Heart left ventricle (tissue), 16 donors: ENCODE data around the gene PPP1R7. TPM values are rescaled to one million over a fixed set of nuclear protein-coding genes. Genes with fewer than 3 reads are reported as not detected.

Source experiments
- ATAC-seq, 4 donors: fragments of 200-7000 bp; cut with Tn5 transposase; one replicate each; pipeline ENCODE4 v1.9.1; 2020 to 2022; ENCODE audit warnings: moderate library complexity in 4 of 4, mild to moderate bottlenecking in 3 of 4, moderate number of reproducible peaks in 1 of 4
- DNase-seq, 5 donors: peaks; one replicate each; pipeline ENCODE4 v3.0.0-alpha.2; 2020
- H3K27ac ChIP-seq, 12 donors: fragments of 200-600 bp; sonication (generic) in 4 of 12; one replicate each; pipeline versions ENCODE4 v1.5.0 to v1.8.0; 2016 to 2022; ENCODE audit warnings: mild to moderate bottlenecking in 2 of 12
- H3K27me3 ChIP-seq, 9 donors: fragments of 200-600 bp; sonication (generic) in 2 of 9; one replicate each; pipeline versions ENCODE4 v1.5.1 to v1.8.0; 2016 to 2022; ENCODE audit warnings: mild to moderate bottlenecking in 3 of 9
- H3K36me3 ChIP-seq, 9 donors: fragments of 200-600 bp; sonication (generic) in 2 of 9; one replicate each; pipeline versions ENCODE4 v1.5.0 to v1.8.0; 2018 to 2022; ENCODE audit warnings: mild to moderate bottlenecking in 2 of 9
- H3K4me1 ChIP-seq, 12 donors: fragments of 200-600 bp; sonication (generic) in 4 of 12; one replicate each; pipeline versions ENCODE4 v1.5.0 to v1.8.0; 2016 to 2022; ENCODE audit warnings: mild to moderate bottlenecking in 3 of 12
- H3K4me3 ChIP-seq, 12 donors: fragments of 200-600 bp; sonication (generic) in 4 of 12; one replicate each; pipeline versions ENCODE4 v1.5.0 to v1.8.0; 2017 to 2022; ENCODE audit warnings: mild to moderate bottlenecking in 9 of 12, moderate library complexity in 4 of 12
- H3K9me3 ChIP-seq, 12 donors: fragments of 200-600 bp; sonication (generic) in 4 of 12; one replicate each; pipeline versions ENCODE4 v1.5.0 to v1.8.0; 2016 to 2022; ENCODE audit warnings: mild to moderate bottlenecking in 1 of 12
- POLR2A ChIP-seq, 2 donors: fragments of 450-650 bp; IDR thresholded peaks; one replicate each; pipeline ENCODE4 v1.6.1; 2017; ENCODE audit warnings: antibody characterized with exemption in 2 of 2, mild to moderate bottlenecking in 2 of 2, moderate library complexity in 2 of 2
- WGBS, 4 donors: extraction: QIAGEN DNeasy Blood & Tissue Kit in 2 of 4; methylation state at CpG; one replicate each; pipeline versions ENCODE4 v1.1.5 to v1.1.7; 2013 to 2018; 5-methylcytosine and 5-hydroxymethylcytosine counted together
- intact Hi-C, 10 donors: fragments of 100-400 bp; cut with DNase I; formaldehyde crosslinking; loops; one replicate each; pipeline versions ENCODE4 v1.11.1 to v1.14.2; 2022
- polyA plus RNA-seq, 2 donors: library from polyadenylated mRNA; stranded (reverse); fragments of 200-250 nt; gene quantifications; one replicate each; pipeline ENCODE4 v1.2.3, GENCODE V29; 2013
- total RNA-seq, 9 donors: library from RNA; depleted of rRNA in 2 of 9; stranded (reverse); fragments of >200 nt in 2 of 9; fragmentation: NEBNext Ultra II Directional in 3 of 9; extraction: Animal tissue kit (Norgen Biotek cat#: 25700) in 3 of 9; gene quantifications; one replicate each; pipeline versions ENCODE4 v1.1.0 to v1.2.4, GENCODE V29; 2016 to 2023
- TF ChIP-seq, protein P1 (sequence below), 12 donors: fragments of 200-600 bp; sonication (generic) in 4 of 12; IDR thresholded peaks; one replicate each; pipeline versions ENCODE4 v1.5.0 to v1.8.0; 2018 to 2022; ENCODE audit warnings: antibody characterized with exemption in 12 of 12, mild to moderate bottlenecking in 5 of 12
- donor health status: ischemic (EF 13 %, LVEDD 7.1; RV severe dilation, severe dysfunction).
- donor health status: healthy with polysubstance abuse.
- donor health status: DM: no; HTN: yes; CAD: no.
- donor health status: DM: no; HTN: no; CAD: no.
- donor health status: ischemic (EF 25% LVEDD 6.9; RV normal size, moderate dysfunction).
- donor health status: ischemic (EF 25% LVEDD 5.7; RV mildly dilated, moderate dysfunction).
- donor health status: healthy.
- donor health status: DM: yes; HTN: yes; CAD: no.
- donor health status: ischemic (EF 35%, LVEDD 5.7; RV mildly dilated, moderate dysfunction).
- donor health status: nonischemic (EF 11% LVEDD 7.7; RV severe dilation, severe dysfunction).
- donor health status: DM: yes; HTN: yes; CAD: no.
- donor health status: PGD.
- donor health status: ischemic (EF 29% LVEDD 5.4; RV normal size, mild dysfunction).
- donor health status: nonischemic (EF 23%, LVEDD 6.1; RV moderate dilation, normal function).

Gene PPP1R7
- total and polyA plus RNA-seq, 11 donors: 66.7 to 110 (median 79.8) TPM

DNA sequence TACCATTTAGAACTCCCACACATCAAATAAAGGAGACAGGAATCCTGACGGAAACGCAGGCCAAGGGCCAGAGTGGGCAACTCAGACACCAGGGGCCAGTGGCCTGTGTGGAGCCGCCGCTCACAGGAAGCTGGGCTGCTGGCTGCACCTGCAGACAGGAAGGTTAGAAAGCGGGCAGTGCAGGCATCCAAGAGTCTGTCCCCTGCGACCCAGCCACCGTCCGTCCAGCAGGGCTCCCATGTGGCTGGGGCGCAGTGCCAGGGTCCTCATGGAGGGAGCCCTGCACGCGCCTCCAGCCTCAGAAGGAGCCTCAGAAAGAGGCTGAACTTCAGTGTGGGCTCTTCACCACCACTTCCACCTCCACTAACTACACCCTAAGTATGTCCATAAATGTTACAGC lies 35.7 kb downstream of the PPP1R7 start:
- WGBS, 4 donors: 51 to 62% (median 58%) methylated on average over 11 of the region's 11 CpGs
- TF ChIP-seq, protein P1, sequence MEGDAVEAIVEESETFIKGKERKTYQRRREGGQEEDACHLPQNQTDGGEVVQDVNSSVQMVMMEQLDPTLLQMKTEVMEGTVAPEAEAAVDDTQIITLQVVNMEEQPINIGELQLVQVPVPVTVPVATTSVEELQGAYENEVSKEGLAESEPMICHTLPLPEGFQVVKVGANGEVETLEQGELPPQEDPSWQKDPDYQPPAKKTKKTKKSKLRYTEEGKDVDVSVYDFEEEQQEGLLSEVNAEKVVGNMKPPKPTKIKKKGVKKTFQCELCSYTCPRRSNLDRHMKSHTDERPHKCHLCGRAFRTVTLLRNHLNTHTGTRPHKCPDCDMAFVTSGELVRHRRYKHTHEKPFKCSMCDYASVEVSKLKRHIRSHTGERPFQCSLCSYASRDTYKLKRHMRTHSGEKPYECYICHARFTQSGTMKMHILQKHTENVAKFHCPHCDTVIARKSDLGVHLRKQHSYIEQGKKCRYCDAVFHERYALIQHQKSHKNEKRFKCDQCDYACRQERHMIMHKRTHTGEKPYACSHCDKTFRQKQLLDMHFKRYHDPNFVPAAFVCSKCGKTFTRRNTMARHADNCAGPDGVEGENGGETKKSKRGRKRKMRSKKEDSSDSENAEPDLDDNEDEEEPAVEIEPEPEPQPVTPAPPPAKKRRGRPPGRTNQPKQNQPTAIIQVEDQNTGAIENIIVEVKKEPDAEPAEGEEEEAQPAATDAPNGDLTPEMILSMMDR (IDR thresholded peaks at IDR 0.05): no peak
- TF ChIP-seq POLR2A (IDR thresholded peaks at IDR 0.05): no peak
- Histone ChIP-seq H3K4me3 (no peak overlapping the region), H3K27me3 (no peaks in the 10 kb centered on the region), H3K27ac (no peak overlapping the region), H3K9me3 (no peaks in the 10 kb centered on the region), H3K36me3 (peaks cover 0 to 18% (median 11%) of the 10 kb centered on the region in 9 donors), H3K4me1 (no peaks in the 10 kb centered on the region)
- DNase-seq (no peak), ATAC-seq (no peak)
- intact Hi-C loops: no loop called here

DNA sequence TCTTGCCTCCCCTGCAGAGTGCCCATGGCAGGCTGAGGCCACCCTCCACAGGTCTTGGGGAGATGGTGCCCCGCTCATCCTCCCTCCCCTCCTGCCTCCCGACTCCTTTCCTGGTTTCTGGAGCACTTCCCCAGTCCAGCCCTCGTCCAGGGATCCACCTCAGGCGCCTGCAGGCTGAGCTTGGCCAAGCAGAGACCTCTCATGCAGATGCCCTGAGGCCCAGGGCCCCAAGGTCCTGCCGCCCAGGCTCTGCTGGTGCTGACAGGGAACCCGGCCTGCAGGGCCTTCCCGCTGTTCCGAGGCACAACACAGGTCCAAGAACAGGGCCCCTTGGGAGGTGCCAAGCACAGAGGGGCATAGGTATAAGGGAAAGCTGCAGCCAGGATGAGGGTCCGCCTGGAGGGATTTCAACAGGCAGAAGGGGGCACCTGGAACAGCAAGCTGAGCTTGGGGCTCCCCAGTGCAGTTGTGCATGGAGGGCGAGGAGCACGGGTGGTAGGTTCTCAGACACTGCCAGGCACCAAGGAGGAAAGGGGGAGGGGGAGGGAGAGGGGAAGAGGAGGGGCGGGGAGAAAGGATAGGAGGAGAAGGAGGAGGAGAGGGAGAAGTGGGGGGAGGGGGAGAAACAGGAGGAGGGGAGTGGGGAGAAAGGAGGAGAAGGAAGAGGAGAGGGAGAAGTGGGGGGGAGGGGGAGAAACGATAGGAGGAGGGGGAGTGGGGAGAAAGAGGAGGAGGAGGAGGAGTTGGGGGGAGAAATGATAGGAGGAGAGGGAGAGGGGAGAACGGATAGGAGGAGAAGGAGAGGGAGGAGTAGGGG lies 37.0 kb downstream of the PPP1R7 start:
- no peaks in the 10 kb centered on the region for H3K27me3 ChIP-seq
- H3K4me3 ChIP-seq: no peak overlapping the region
- H3K9me3 ChIP-seq: no peaks in the 10 kb centered on the region
- peaks cover 0 to 15% (median 11%) of the 10 kb centered on the region in 9 donors for H3K36me3 ChIP-seq
- no peak for ATAC-seq
- no peak overlapping the region for H3K27ac ChIP-seq
- WGBS, 4 donors: 52 to 75% (median 60%) methylated on average over 8 to 14 of the region's 14 CpGs
- no peaks in the 10 kb centered on the region for H3K4me1 ChIP-seq
- intact Hi-C loops: no loop called here
- DNase-seq: no peak
- TF ChIP-seq, protein P1 (IDR thresholded peaks at IDR 0.05): no peak
- no peak for TF ChIP-seq POLR2A (IDR thresholded peaks at IDR 0.05)

DNA sequence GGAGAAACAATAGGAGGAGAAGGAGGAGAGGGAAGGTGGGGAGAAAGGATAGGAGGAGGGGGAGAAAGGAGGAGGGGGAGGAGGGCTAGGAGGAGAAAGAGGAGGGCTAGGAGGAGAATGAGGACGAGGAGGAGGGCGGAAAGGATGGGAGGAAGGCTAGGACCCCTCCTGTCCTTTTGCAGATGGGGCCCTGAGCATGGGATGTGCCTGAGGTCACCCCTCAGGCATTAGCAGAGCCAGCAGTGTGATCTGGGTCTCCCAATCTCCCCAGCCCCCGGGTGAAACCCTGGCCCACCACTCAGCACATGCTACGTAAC lies 37.6 kb downstream of the PPP1R7 start:
- DNase-seq (no peak), ATAC-seq (no peak)
- no peak overlapping the region for H3K4me3 ChIP-seq
- H3K9me3 ChIP-seq: no peaks in the 10 kb centered on the region
- no peaks in the 10 kb centered on the region for H3K27me3 ChIP-seq
- H3K27ac ChIP-seq: no peak overlapping the region
- H3K4me1 ChIP-seq: no peaks in the 10 kb centered on the region
- TF ChIP-seq, protein P1 (IDR thresholded peaks at IDR 0.05): no peak
- no peak for TF ChIP-seq POLR2A (IDR thresholded peaks at IDR 0.05)
- intact Hi-C loops: no loop called here
- peaks cover 0 to 11% (median 8%) of the 10 kb centered on the region in 9 donors for H3K36me3 ChIP-seq
- WGBS, 4 donors: 49 to 60% (median 56%) methylated on average over 4 of the region's 4 CpGs

DNA sequence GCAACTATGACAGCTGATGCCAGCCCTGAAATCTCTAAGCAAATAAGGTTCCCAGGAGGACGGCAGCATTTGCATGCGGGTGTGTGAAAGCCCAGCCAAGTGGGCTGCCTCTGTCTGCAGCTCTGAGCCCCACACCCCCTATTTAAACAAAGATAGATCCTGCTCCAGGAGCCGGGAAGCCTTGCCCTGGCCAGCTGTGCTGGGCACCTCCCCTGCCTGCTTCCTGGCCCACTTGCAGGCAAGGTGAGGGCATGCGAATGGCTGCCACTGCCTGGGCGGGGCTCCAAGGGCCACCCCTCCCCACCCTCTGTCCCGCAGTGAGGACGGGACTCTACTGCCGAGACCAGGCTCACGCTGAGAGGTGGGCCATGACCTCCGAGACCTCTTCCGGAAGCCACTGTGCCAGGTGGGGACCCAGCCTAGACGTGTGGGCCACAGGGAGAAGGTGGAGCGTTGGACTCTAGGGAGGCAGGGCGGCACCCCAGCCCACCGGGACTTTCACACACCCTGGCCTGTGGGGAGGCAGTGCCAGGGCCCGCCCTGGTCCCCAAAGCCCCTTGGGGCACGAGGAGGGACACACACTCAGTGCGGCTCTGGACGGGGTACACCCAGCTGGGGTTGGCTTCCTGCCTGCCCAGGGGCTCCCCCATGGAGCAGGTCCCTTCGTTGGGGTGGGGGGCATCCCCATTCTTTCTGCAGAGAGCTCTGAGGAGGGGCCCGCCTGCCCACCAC lies 38.3 kb downstream of the PPP1R7 start, which contains the start of gene ANO7:
ANO7 (plus strand) TSS at position 317 of the 732 bp plus-strand sequence. CDS start 1,387 bp downstream, outside the sequence.
- TF ChIP-seq POLR2A (IDR thresholded peaks at IDR 0.05): no peak
- TF ChIP-seq, protein P1 (IDR thresholded peaks at IDR 0.05): no peak
- intact Hi-C loops: no loop called here
- WGBS, 4 donors: 65 to 82% (median 72%) methylated on average over 11 to 21 of the region's 21 CpGs; no CpG with 5 or more reads in 1 of the 4 donors
- no peaks in the 10 kb centered on the region for H3K27me3 ChIP-seq
- DNase-seq (no peak), ATAC-seq (peak in 1 of 4 donors; percentile 18)
- no peaks in the 10 kb centered on the region for H3K4me1 ChIP-seq
- peaks cover 0 to 4% (median 1%) of the 10 kb centered on the region in 9 donors for H3K36me3 ChIP-seq
- no peaks in the 10 kb centered on the region for H3K9me3 ChIP-seq
- H3K4me3 ChIP-seq: no peak within 1 kb of the TSS
- H3K27ac ChIP-seq: no peak within 1 kb of the TSS
